Measurements from ENCODE around the gene TPRX1. TPM values are rescaled to one million over a fixed set of nuclear protein-coding genes. Genes with fewer than 3 reads are reported as not detected.

The TPRX1 gene
- total RNA-seq, 1 experiment from 2014 or later = not detected

GRCh38 chr19:47826800-47827199, 22.4 kb upstream of the TPRX1 start:
- ChIA-PET POLR2A (ENCODE audit: unreplicated experiment) (interaction anchor here (0.6 to 0.7 kb wide), 2 partner anchors 73 to 600 kb away, joined by 3 to 7 read pairs; no protein-coding TSS in a partner anchor), CTCF (interaction anchor here (0.5 kb wide), 1 partner anchor 399 kb away, joined by 7 read pairs; no protein-coding TSS in a partner anchor)
- H3K9me3 ChIP-seq (ENCODE audit: insufficient read depth, low read depth) = no peaks in the 10 kb centered on the region
- no peak overlapping the region for H3K4me2 ChIP-seq
- TF ChIP-seq EZH2 (IDR thresholded peaks at IDR 0.05; ENCODE audit: low read depth) (no peak), CTCF (conservative IDR thresholded peaks at IDR 0.05) (no peak)
- intact Hi-C loops (cut with micrococcal nuclease; ENCODE audit: unreplicated experiment) = no loop called here
- H3K36me3 ChIP-seq (ENCODE audit: low read depth) = no peaks in the 10 kb centered on the region
- no peaks in the 10 kb centered on the region for H3K79me2 ChIP-seq (ENCODE audit: low read depth)
- H3K27ac ChIP-seq = no peak overlapping the region
- H3K4me3 ChIP-seq = no peak overlapping the region
- no peak for DNase-seq
- no peaks in the 10 kb centered on the region for H3F3A ChIP-seq (ENCODE audit: insufficient read depth, low read depth)
- H3K27me3 ChIP-seq (ENCODE audit: insufficient read depth, low read depth) = peaks cover 64% of the 10 kb centered on the region
- H3K9me2 ChIP-seq (ENCODE audit: insufficient read depth) = no peaks in the 10 kb centered on the region
- H4K20me1 ChIP-seq (ENCODE audit: insufficient read depth) = no peaks in the 10 kb centered on the region
- no peak overlapping the region for H2AFZ ChIP-seq
- no TSS peak for BruUV-seq (replicated peaks)
- H3K4me1 ChIP-seq (replicated peaks; ENCODE audit: insufficient read depth) = no peaks in the 10 kb centered on the region

DNA sequence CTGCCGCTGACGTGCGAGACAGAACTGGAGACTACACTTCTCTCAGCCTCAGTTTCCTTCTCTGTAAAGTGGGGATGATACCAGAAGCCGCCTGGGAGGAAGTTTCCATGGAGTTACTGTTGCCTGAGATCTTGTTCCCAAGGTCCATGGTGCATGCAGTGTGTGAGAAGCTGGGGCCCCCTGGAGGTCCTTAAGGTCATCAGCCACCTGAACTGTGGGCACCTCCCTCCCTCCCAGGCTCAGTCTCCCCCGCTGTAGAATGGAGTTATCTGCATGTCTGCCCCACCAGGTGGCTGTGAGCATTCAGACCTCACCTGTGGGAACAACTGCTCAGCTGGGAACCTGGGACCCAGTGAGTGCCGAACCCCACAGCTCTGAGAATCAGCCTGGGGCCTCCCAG, 20.0 kb upstream of the TPRX1 start:
- no peaks in the 10 kb centered on the region for H3K9me3 ChIP-seq (ENCODE audit: insufficient read depth, low read depth)
- ChIA-PET POLR2A (ENCODE audit: unreplicated experiment) (no interaction called here), CTCF (no interaction called here)
- H3F3A ChIP-seq (ENCODE audit: insufficient read depth, low read depth) = no peaks in the 10 kb centered on the region
- no peaks in the 10 kb centered on the region for H4K20me1 ChIP-seq (ENCODE audit: insufficient read depth)
- H3K27ac ChIP-seq = no peak overlapping the region
- peaks cover 70% of the 10 kb centered on the region for H3K27me3 ChIP-seq (ENCODE audit: insufficient read depth, low read depth)
- intact Hi-C loops (cut with micrococcal nuclease; ENCODE audit: unreplicated experiment) = no loop called here
- no peaks in the 10 kb centered on the region for H3K79me2 ChIP-seq (ENCODE audit: low read depth)
- no peak overlapping the region for H3K4me2 ChIP-seq
- TF ChIP-seq EZH2 (IDR thresholded peaks at IDR 0.05; ENCODE audit: low read depth) (no peak), CTCF (conservative IDR thresholded peaks at IDR 0.05) (no peak)
- H3K4me3 ChIP-seq = no peak overlapping the region
- no peak overlapping the region for H2AFZ ChIP-seq
- BruUV-seq (replicated peaks) = no TSS peak
- no peaks in the 10 kb centered on the region for H3K4me1 ChIP-seq (replicated peaks; ENCODE audit: insufficient read depth)
- no peaks in the 10 kb centered on the region for H3K9me2 ChIP-seq (ENCODE audit: insufficient read depth)
- no peak for DNase-seq
- H3K36me3 ChIP-seq (ENCODE audit: low read depth) = no peaks in the 10 kb centered on the region

GRCh38 chr19:47821460-47822020, 17.2 kb upstream of the TPRX1 start, which contains the start of gene CRX:
CRX (plus strand) TSS chr19:47821937; CDS start chr19:47834444, 12,507 bp downstream.
- no peaks in the 10 kb centered on the region for H4K20me1 ChIP-seq (ENCODE audit: insufficient read depth)
- H3K27ac ChIP-seq = no peak within 1 kb of the TSS
- H3K4me3 ChIP-seq = no peak within 1 kb of the TSS
- no peaks in the 10 kb centered on the region for H3K36me3 ChIP-seq (ENCODE audit: low read depth)
- no peaks in the 10 kb centered on the region for H3K79me2 ChIP-seq (ENCODE audit: low read depth)
- H2AFZ ChIP-seq = no peak within 1 kb of the TSS
- no TSS peak for BruUV-seq (replicated peaks)
- no peak for TF ChIP-seq EZH2 (IDR thresholded peaks at IDR 0.05; ENCODE audit: low read depth)
- TF ChIP-seq CTCF (conservative IDR thresholded peaks at IDR 0.05) = no peak
- no peaks in the 10 kb centered on the region for H3K9me2 ChIP-seq (ENCODE audit: insufficient read depth)
- intact Hi-C loops (cut with micrococcal nuclease; ENCODE audit: unreplicated experiment) = no loop called here
- no peak for DNase-seq
- H3F3A ChIP-seq (ENCODE audit: insufficient read depth, low read depth) = no peaks in the 10 kb centered on the region
- CTCF ChIA-PET = no interaction called here
- H3K4me1 ChIP-seq (replicated peaks; ENCODE audit: insufficient read depth) = no peaks in the 10 kb centered on the region
- peaks cover 81% of the 10 kb centered on the region for H3K27me3 ChIP-seq (ENCODE audit: insufficient read depth, low read depth)
- no peak within 1 kb of the TSS for H3K4me2 ChIP-seq
- no peaks in the 10 kb centered on the region for H3K9me3 ChIP-seq (ENCODE audit: insufficient read depth, low read depth)
- POLR2A ChIA-PET (ENCODE audit: unreplicated experiment) = no interaction called here
